Muscle layer of colon (tissue), 2 donors: ENCODE data around the gene GADD45B.
"Not testable (repeated sequence)": the region's sequence is repeated elsewhere in the genome, so short reads cannot be mapped to it uniquely, and the experiment has no call there.

Source experiments
- H3K27ac ChIP-seq: one replicate; pipeline ENCODE4 v1.7.0; 2013; ENCODE audit warnings: low read depth, mild to moderate bottlenecking, low read length, moderate library complexity
- H3K27me3 ChIP-seq, 2 donors: one replicate each; pipeline ENCODE4 v1.7.0; 2013; ENCODE audit warnings: low read length in 2 of 2, mild to moderate bottlenecking in 2 of 2; ENCODE audit not compliant: insufficient read depth in 2 of 2, control insufficient read depth in 1 of 2
- H3K36me3 ChIP-seq: one replicate; pipeline ENCODE4 v1.7.0; 2013; ENCODE audit warnings: mild to moderate bottlenecking, low read length; ENCODE audit not compliant: insufficient read depth
- H3K4me1 ChIP-seq: one replicate; pipeline ENCODE4 v1.7.0; 2013; ENCODE audit warnings: mild to moderate bottlenecking, low read length; ENCODE audit not compliant: insufficient read depth
- H3K4me3 ChIP-seq, 2 donors: one replicate each; pipeline ENCODE4 v1.7.0; 2013; ENCODE audit warnings: low read length in 2 of 2, low read depth in 1 of 2, mild to moderate bottlenecking in 1 of 2, moderate library complexity in 1 of 2
- H3K9ac ChIP-seq: one replicate; pipeline ENCODE4 v1.7.0; 2013; ENCODE audit warnings: low read length
- H3K9me3 ChIP-seq: one replicate; pipeline ENCODE4 v1.7.0; 2013; ENCODE audit warnings: mild to moderate bottlenecking, low read length
- donor health status: abdominal sarcoma.
- donor health status: Adenocarcinoma of cecum.

The GADD45B gene

DNA sequence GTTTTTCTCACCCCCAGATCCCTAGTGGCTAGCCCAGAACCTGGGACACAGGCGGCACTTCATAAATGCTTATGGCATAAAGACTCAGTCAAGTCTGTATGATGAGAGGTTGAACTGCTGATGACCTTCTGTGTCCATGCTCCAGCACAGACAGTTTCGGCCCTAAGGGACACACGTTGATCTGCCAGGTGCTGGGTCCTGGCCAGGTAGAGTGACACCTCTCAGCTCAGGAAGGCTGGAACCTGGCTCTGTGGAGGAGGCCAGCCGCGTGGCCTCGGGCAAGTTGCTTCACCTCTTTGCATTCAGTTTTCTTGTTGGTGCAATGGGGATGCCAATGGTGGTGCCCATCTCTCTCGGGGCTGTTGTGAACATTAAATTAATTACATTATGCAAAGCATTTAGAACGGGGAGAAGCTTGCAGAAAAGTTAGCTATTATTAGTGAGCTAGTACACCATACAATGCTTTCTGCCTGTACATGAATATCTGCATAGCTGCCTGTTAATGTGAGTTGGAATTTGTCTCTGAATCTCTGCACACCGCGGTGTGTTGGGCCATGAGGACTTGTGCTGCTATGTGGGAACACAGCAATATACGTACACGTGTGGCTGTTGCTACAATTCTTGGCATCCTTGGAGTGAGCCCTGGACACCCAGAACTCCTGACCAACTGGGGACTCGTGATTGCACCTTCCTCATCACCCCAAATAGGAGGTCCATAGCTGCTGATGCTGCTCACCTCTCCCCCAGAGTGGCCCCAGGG lies 8.4 kb downstream of the GADD45B start:
- H3K9ac ChIP-seq: no peak overlapping the region
- no peak overlapping the region for H3K27ac ChIP-seq
- H3K4me3 ChIP-seq: no peak overlapping the region
- no peaks in the 10 kb centered on the region for H3K27me3 ChIP-seq
- H3K4me1 ChIP-seq: peaks cover 6% of the 10 kb centered on the region
- H3K9me3 ChIP-seq: no peaks in the 10 kb centered on the region
- H3K36me3 ChIP-seq: no peaks in the 10 kb centered on the region

- H3K27me3 ChIP-seq: no peaks in the 10 kb centered on the region
- no peak overlapping the region for H3K9ac ChIP-seq
These were observed 9.5 kb downstream of the GADD45B start for GRCh38 chr19:2485428-2485827.

GRCh38 chr19:2487090-2487489 lies 11.2 kb downstream of the GADD45B start:
- Histone ChIP-seq H3K27ac (no peak overlapping the region), H3K9ac (no peak overlapping the region), H3K36me3 (no peaks in the 10 kb centered on the region), H3K9me3 (no peaks in the 10 kb centered on the region), H3K27me3 (no peaks in the 10 kb centered on the region), H3K4me1 (peaks cover 12% of the 10 kb centered on the region), H3K4me3 (no peak overlapping the region)

More at GRCh38 chr19:2485428-2485827, 9.5 kb downstream of the GADD45B start:
- H3K4me3 ChIP-seq: no peak overlapping the region
- H3K27ac ChIP-seq: no peak overlapping the region
- H3K9me3 ChIP-seq: no peaks in the 10 kb centered on the region
- peaks cover 12% of the 10 kb centered on the region for H3K4me1 ChIP-seq
- no peaks in the 10 kb centered on the region for H3K36me3 ChIP-seq

- Histone ChIP-seq H3K27ac (no peak overlapping the region), H3K9ac (no peak overlapping the region), H3K4me3 (no peak overlapping the region)
These were observed 11.9 kb downstream of the GADD45B start for GRCh38 chr19:2487842-2488241.

GRCh38 chr19:2488405-2488941 lies 12.5 kb downstream of the GADD45B start:
- H3K27me3 ChIP-seq: no peaks in the 10 kb centered on the region
- no peaks in the 10 kb centered on the region for H3K9me3 ChIP-seq
- peak overlapping the region in 1 of 2 donors; percentile 38 for H3K4me3 ChIP-seq
- H3K27ac ChIP-seq: peak overlapping the region; percentile 72
- H3K9ac ChIP-seq: no peak overlapping the region
- H3K4me1 ChIP-seq: peaks cover 12% of the 10 kb centered on the region
- no peaks in the 10 kb centered on the region for H3K36me3 ChIP-seq

More at GRCh38 chr19:2487842-2488241, 11.9 kb downstream of the GADD45B start:
- no peaks in the 10 kb centered on the region for H3K9me3 ChIP-seq
- H3K36me3 ChIP-seq: no peaks in the 10 kb centered on the region
- peaks cover 12% of the 10 kb centered on the region for H3K4me1 ChIP-seq
- H3K27me3 ChIP-seq: no peaks in the 10 kb centered on the region

- Histone ChIP-seq H3K9ac (no peak overlapping the region), H3K27me3 (no peaks in the 10 kb centered on the region)
These were observed 13.2 kb downstream of the GADD45B start for GRCh38 chr19:2488942-2489731.

DNA sequence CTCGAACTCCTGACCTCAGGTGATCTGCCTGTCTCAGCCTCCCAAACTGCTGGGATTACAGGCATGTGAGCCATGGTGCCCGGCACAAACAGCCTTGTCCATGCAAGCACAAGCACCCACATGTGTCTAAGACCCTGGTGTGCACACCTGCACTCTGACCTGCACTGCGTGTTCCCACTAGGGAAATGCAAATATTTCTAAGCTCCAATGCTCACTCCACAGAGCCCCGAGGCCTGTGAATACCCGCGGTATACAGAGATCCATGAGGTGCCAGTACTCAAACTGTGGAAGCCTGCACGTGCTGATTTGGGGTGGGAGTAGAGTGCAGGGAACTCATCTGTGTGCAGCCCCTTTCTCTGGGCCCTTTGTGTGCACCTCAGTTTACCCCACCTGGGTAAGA lies 14.7 kb downstream of the GADD45B start:
- no peak overlapping the region for H3K9ac ChIP-seq
- no peak overlapping the region for H3K27ac ChIP-seq

More at GRCh38 chr19:2488942-2489731, 13.2 kb downstream of the GADD45B start:
- H3K9me3 ChIP-seq: no peaks in the 10 kb centered on the region
- H3K4me1 ChIP-seq: peaks cover 12% of the 10 kb centered on the region
- no peaks in the 10 kb centered on the region for H3K36me3 ChIP-seq
- peak overlapping the region; percentile 72 for H3K27ac ChIP-seq
- peak overlapping the region in 1 of 2 donors; percentile 38 for H3K4me3 ChIP-seq

GRCh38 chr19:2491130-2491801 lies 15.3 kb downstream of the GADD45B start:
- H3K4me1 ChIP-seq: peaks cover 18% of the 10 kb centered on the region
- no peaks in the 10 kb centered on the region for H3K9me3 ChIP-seq

More for the DNA sequence above, 14.7 kb downstream of the GADD45B start:
- Histone ChIP-seq H3K4me1 (peaks cover 13% of the 10 kb centered on the region), H3K36me3 (no peaks in the 10 kb centered on the region), H3K9me3 (no peaks in the 10 kb centered on the region), H3K27me3 (no peaks in the 10 kb centered on the region), H3K4me3 (no peak overlapping the region)

GRCh38 chr19:2492870-2493269 lies 16.9 kb downstream of the GADD45B start:
- no peaks in the 10 kb centered on the region for H3K36me3 ChIP-seq
- no peak overlapping the region for H3K4me3 ChIP-seq
- peaks cover 18% of the 10 kb centered on the region for H3K4me1 ChIP-seq
- H3K27me3 ChIP-seq: no peaks in the 10 kb centered on the region
- H3K27ac ChIP-seq: no peak overlapping the region
- H3K9ac ChIP-seq: no peak overlapping the region
- H3K9me3 ChIP-seq: no peaks in the 10 kb centered on the region

More at GRCh38 chr19:2491130-2491801, 15.3 kb downstream of the GADD45B start:
- Histone ChIP-seq H3K27me3 (no peaks in the 10 kb centered on the region), H3K9ac (no peak overlapping the region), H3K36me3 (no peaks in the 10 kb centered on the region), H3K27ac (no peak overlapping the region), H3K4me3 (no peak overlapping the region)

- H3K27me3 ChIP-seq, H3K4me3 ChIP-seq, H3K27ac ChIP-seq, H3K36me3 ChIP-seq, H3K9ac ChIP-seq, H3K9me3 ChIP-seq: not testable (repeated sequence)
- peaks cover 17% of the 10 kb centered on the region for H3K4me1 ChIP-seq
These were observed 17.5 kb downstream of the GADD45B start for GRCh38 chr19:2493448-2493847.

- H3K4me1 ChIP-seq: peaks cover 13% of the 10 kb centered on the region
- no peaks in the 10 kb centered on the region for H3K9me3 ChIP-seq
- H3K27me3 ChIP-seq: no peaks in the 10 kb centered on the region
- H3K4me3 ChIP-seq: peak overlapping the region in 1 of 2 donors; percentile 66
- H3K36me3 ChIP-seq: no peaks in the 10 kb centered on the region
- no peak overlapping the region for H3K9ac ChIP-seq
- no peak overlapping the region for H3K27ac ChIP-seq
These were observed 18.1 kb downstream of the GADD45B start for GRCh38 chr19:2494084-2494446.
